Activated CD4-positive, alpha-beta memory T cell treated with anti-CD3 and anti-CD28 coated beads, Interleukin-2, amount 10 ng/mL, durations not matched to agents 7 days and 5 days (primary cell): Measurements from ENCODE around the gene IMP4. TPM values are rescaled to one million over a fixed set of nuclear protein-coding genes. Genes with fewer than 3 reads are reported as not detected.

Experiments
- CTCF ChIA-PET: fragments of 350-600 bp; sonication (Branson Sonifier 250); formaldehyde crosslinking; loops from one replicate; lab custom pipeline; 2021; ENCODE audit warnings: antibody characterized with exemption, inconsistent platforms; lab: Charles Lee
- POLR2A ChIA-PET: fragments of 350-600 bp; sonication (Branson Sonifier 250); formaldehyde crosslinking; loops from one replicate; lab custom pipeline; 2021; ENCODE audit warnings: antibody characterized with exemption; lab: Charles Lee
- DNase-seq: peaks from one replicate; pipeline ENCODE4 v3.0.0-alpha.2; 2020
- H3K27ac Mint-ChIP-seq: one replicate; pipeline ENCODE4 v1.8.0; 2021; ENCODE audit warnings: mild to moderate bottlenecking, mixed read lengths
- H3K27me3 Mint-ChIP-seq: one replicate; pipeline ENCODE4 v1.8.0; 2021; ENCODE audit warnings: mixed read lengths
- H3K36me3 Mint-ChIP-seq: one replicate; pipeline ENCODE4 v1.8.0; 2021; ENCODE audit warnings: low read depth, mixed read lengths
- H3K4me1 Mint-ChIP-seq: one replicate; pipeline ENCODE4 v1.8.0; 2021; ENCODE audit warnings: mixed read lengths
- H3K4me3 Mint-ChIP-seq: one replicate; pipeline ENCODE4 v1.8.0; 2021; ENCODE audit warnings: mild to moderate bottlenecking, mixed read lengths
- H3K9me3 Mint-ChIP-seq: one replicate; pipeline ENCODE4 v1.8.0; 2021; ENCODE audit warnings: mixed read lengths
- total RNA-seq, 2 experiments: library from RNA; stranded (reverse); gene quantifications; one replicate each; pipeline ENCODE4 v1.2.3, GENCODE V29; 2021

IMP4 gene, protein sequence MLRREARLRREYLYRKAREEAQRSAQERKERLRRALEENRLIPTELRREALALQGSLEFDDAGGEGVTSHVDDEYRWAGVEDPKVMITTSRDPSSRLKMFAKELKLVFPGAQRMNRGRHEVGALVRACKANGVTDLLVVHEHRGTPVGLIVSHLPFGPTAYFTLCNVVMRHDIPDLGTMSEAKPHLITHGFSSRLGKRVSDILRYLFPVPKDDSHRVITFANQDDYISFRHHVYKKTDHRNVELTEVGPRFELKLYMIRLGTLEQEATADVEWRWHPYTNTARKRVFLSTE
- 10 to 100 TPM; 57.7 to 58.9 TPM for total RNA-seq

DNA sequence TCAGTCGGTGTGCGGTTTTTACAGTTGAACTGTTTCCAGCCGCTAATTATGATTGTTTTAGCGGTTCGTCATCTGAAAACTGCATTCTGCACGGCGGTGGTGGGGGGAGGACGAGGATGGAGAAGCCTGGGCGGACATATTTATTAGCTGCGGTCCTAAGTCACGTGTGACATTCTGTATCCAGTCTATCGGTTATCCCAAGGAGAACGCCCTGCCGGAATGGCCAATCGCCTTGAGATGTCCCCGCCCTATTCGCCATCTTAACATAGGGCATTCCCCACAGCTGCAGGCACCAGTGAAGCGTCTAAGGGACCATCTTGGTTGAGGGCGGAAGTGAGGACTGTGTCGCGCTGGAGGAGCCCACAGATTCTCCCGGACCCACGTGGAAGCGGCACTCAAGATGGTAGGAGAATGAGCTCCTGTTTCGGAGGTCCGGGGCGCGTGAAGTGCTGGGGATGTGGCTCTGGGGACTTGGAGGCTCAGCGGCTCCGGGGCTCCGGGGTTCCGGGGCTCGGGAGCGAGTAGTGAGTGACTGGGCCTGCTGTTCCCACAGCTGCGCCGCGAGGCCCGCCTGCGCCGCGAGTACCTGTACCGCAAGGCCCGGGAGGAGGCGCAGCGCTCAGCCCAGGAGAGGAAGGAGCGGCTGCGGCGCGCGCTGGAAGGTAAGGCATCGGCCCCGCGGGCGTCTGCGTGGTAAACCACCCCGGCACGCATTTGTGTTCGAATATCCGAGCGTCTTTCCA, at the start of gene IMP4:
IMP4 (plus strand) TSS at position 365 of the 743 bp plus-strand sequence; CDS start at position 401, 36 bp downstream.
- ChIA-PET POLR2A (interaction anchor here (0.8 to 4.0 kb wide), 19 partner anchors 8 to 750 kb away, joined by 3 to 60 read pairs (median 6); partner anchors contain the start of genes FAM168B, GPR148, MZT2B and PTPN18), CTCF (interaction anchor here (0.8 to 3.3 kb wide), 9 partner anchors 9 to 161 kb away, joined by 3 to 45 read pairs (median 5); partner anchors contain the start of genes MZT2B, PTPN18 and SMPD4)
- Mint-ChIP-seq H3K4me3 (peak within 1 kb of the TSS; percentile 99), H3K27me3 (no peaks in the 10 kb centered on the region), H3K4me1 (peaks cover 42% of the 10 kb centered on the region), H3K9me3 (no peaks in the 10 kb centered on the region), H3K27ac (peak within 1 kb of the TSS; percentile 96), H3K36me3 (peaks cover 62% of the 10 kb centered on the region)
- DNase-seq: peak; percentile 97

DNA sequence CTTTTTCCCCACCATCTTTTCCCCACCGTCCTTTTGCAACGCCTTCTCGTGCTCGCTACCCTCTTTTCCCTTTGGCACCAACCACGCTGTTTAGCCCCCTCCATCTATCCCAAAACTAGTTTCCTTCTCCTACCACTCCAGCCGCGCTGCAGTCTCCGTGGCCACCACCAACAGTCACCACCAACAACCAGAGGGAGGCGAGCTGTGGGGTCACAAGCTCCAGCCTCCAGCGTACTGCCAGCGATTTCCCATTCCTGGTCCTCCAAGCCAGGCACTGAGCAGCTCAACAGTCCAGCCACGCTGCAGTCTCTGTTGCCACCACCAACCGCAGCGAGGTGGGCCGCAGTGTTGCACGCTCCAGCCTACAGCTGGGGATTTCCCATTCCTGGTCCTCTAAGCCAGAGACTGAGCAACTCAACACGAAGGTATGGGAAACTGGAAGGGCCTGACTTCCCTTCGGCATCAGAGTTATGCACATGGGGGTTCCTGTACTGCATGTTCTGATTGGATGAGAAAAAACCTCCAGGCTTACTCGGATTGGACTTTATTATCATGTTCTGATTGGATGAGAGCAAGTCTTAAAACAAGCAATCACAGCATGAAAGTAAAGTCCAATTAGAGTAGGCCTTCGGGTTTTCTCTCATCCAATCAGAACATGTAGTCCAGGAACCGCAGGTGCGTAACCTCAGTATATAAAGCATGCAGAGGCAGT, 42.3 kb upstream of the IMP4 start:
- Mint-ChIP-seq H3K4me3 (no peak overlapping the region), H3K9me3 (no peaks in the 10 kb centered on the region), H3K27me3 (peaks cover 23% of the 10 kb centered on the region), H3K27ac (no peak overlapping the region), H3K36me3 (no peaks in the 10 kb centered on the region), H3K4me1 (no peaks in the 10 kb centered on the region)
- DNase-seq: no peak
- POLR2A ChIA-PET: no interaction called here
- CTCF ChIA-PET: no interaction called here

DNA sequence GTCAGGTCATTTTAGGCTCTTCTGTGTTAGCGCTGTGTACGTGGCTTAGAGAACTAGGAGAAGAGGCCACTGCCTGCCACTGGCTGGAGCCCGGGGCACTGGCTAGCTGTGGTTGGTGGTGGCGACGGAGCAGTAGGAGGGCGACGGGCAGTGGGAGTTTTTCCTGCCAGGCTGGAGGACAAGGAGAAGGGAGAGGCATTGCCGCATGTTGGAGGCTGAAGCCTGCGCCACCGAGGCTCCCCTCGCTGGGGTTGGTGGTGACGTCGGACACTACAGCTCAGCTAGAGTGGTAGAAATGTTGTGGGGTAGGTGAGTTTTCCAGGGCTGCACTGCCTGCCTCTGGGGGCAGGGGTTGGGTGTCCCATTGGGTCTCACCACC, 41.7 kb upstream of the IMP4 start:
- no peak for DNase-seq
- Mint-ChIP-seq H3K36me3 (no peaks in the 10 kb centered on the region), H3K27ac (no peak overlapping the region), H3K9me3 (no peaks in the 10 kb centered on the region), H3K4me3 (no peak overlapping the region), H3K27me3 (peaks cover 22% of the 10 kb centered on the region), H3K4me1 (no peaks in the 10 kb centered on the region)
- CTCF ChIA-PET: no interaction called here
- POLR2A ChIA-PET: no interaction called here

DNA sequence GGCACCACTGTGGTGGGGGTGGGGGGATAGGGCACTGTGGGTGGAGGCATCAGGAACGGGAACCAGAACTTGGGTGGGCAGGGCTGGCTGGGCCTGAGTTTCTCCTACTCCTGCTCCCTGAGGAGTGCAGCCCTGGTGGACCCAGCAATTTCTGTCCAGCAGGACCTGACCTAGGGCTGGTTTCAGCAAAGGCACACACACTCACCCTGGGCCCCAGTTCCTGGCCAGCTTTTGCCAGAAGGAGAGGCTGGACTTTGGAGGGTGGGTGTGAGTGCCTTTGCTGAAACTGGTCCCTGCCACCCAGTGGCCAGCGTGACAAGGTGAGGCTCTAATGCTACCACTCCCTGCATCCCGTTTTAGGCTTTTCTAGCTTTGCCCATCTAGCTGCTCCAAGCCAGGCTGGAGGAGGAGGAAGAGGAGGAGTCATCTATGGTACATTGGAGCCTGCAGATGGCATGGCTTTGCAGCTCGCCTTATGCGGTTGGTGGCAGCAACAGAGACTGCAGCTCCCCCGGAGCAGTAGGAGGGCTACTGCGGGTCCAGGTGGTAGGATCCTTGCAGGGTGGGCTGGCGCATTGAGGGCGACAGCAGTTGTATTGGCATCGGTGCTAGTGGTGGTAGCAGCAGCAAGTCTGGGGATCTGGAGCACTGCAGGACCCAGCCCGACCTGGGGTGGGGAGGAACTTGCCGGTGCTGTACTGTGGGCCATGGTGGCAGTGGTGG, 40.4 kb upstream of the IMP4 start:
- H3K36me3 Mint-ChIP-seq: no peaks in the 10 kb centered on the region
- ChIA-PET CTCF (no interaction called here), POLR2A (no interaction called here)
- H3K4me3 Mint-ChIP-seq: no peak overlapping the region
- no peaks in the 10 kb centered on the region for H3K4me1 Mint-ChIP-seq
- no peak for DNase-seq
- H3K27me3 Mint-ChIP-seq: peaks cover 25% of the 10 kb centered on the region
- H3K9me3 Mint-ChIP-seq: no peaks in the 10 kb centered on the region
- no peak overlapping the region for H3K27ac Mint-ChIP-seq

DNA sequence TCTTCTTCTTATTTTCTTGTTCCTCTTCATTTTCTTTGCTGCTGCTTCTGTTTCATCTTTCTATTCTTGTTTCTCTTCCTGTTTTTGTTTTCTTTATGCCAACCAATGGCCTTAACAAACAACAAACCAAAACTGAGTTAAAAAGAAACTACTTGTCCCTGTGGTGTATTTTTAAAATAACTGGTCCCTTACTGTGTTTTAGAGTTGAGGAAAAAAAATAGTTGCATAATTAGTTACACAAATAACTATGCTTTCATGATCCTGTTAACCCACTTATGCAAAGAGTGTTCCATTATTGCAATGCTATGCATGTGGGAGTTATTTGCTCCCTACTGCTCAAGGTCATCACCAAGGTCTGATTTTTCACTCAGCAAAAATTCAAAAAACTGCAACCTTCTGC, 39.5 kb upstream of the IMP4 start:
- ChIA-PET POLR2A (no interaction called here), CTCF (no interaction called here)
- no peaks in the 10 kb centered on the region for H3K4me1 Mint-ChIP-seq
- DNase-seq: no peak
- H3K27ac Mint-ChIP-seq: no peak overlapping the region
- peaks cover 22% of the 10 kb centered on the region for H3K27me3 Mint-ChIP-seq
- no peaks in the 10 kb centered on the region for H3K36me3 Mint-ChIP-seq
- no peak overlapping the region for H3K4me3 Mint-ChIP-seq
- H3K9me3 Mint-ChIP-seq: no peaks in the 10 kb centered on the region

DNA sequence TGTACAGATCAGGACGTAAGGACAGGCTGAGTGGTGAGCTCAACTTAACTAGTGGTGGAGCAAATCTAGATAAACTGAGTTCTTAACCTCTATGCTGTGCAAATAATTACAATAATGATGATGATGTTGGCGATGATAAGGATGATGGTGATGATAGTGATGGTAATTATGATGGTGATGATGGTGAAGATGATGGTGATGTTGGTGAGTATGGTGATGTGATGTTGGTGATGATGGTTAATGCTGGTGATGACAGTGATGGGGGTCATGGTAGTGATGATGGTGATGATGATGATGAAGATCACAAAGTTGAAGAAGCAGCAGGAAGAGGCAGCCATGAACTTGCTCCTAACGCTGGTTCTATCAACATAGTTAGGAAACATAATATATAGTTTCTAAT, 38.0 kb upstream of the IMP4 start:
- Mint-ChIP-seq H3K27ac (no peak overlapping the region), H3K4me1 (no peaks in the 10 kb centered on the region), H3K4me3 (no peak overlapping the region), H3K36me3 (no peaks in the 10 kb centered on the region), H3K9me3 (no peaks in the 10 kb centered on the region), H3K27me3 (peaks cover 19% of the 10 kb centered on the region)
- ChIA-PET CTCF (no interaction called here), POLR2A (no interaction called here)
- no peak for DNase-seq

DNA sequence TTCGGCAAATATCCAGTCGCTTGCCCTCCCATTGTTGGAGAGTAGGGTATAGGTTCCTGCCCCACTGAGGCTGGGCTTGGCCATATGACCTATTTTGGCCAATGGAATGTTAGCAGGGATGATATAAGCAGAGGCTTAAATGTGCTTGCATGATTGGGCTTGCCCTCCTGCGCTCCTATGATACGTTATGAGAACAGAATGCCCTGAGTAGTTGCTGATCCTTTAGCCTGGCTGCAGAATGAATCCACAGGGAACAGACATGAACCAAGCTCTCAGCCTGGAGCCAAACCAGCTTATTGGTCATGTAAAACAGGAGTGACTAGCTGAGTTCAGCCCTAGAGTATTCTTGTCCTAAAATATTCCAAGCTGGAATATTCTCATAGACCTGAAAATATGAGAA, 34.8 kb upstream of the IMP4 start:
- no peaks in the 10 kb centered on the region for H3K9me3 Mint-ChIP-seq
- DNase-seq: no peak
- no peak overlapping the region for H3K27ac Mint-ChIP-seq
- CTCF ChIA-PET: no interaction called here
- no peak overlapping the region for H3K4me3 Mint-ChIP-seq
- H3K4me1 Mint-ChIP-seq: no peaks in the 10 kb centered on the region
- H3K36me3 Mint-ChIP-seq: no peaks in the 10 kb centered on the region
- POLR2A ChIA-PET: no interaction called here
- H3K27me3 Mint-ChIP-seq: peaks cover 16% of the 10 kb centered on the region

DNA sequence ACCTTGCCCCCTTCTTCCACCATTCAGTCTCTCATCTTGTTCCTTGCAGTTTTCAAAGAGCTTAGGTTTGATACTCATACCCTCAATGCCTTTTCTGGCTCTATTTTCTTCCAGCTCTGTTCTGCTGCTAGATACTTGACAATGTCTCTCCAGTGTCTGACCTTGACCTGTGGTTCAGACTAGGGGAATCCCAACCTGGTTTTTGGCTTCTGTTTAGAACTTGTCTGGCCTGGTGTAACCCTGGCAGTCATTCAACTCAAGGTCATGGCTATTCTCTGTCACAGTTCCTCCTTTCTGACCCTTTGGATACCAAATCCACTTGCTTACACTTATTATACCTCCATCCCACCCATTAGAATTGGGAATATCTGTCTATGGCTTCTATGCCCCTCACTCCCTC, 31.8 kb upstream of the IMP4 start:
- ChIA-PET POLR2A (no interaction called here), CTCF (interaction anchor here (0.7 kb wide), 1 partner anchor 26 kb away, joined by 3 read pairs; no protein-coding TSS in a partner anchor)
- Mint-ChIP-seq H3K27me3 (peaks cover 13% of the 10 kb centered on the region), H3K9me3 (no peaks in the 10 kb centered on the region), H3K4me3 (no peak overlapping the region), H3K27ac (no peak overlapping the region), H3K36me3 (no peaks in the 10 kb centered on the region), H3K4me1 (no peaks in the 10 kb centered on the region)
- DNase-seq: no peak

DNA sequence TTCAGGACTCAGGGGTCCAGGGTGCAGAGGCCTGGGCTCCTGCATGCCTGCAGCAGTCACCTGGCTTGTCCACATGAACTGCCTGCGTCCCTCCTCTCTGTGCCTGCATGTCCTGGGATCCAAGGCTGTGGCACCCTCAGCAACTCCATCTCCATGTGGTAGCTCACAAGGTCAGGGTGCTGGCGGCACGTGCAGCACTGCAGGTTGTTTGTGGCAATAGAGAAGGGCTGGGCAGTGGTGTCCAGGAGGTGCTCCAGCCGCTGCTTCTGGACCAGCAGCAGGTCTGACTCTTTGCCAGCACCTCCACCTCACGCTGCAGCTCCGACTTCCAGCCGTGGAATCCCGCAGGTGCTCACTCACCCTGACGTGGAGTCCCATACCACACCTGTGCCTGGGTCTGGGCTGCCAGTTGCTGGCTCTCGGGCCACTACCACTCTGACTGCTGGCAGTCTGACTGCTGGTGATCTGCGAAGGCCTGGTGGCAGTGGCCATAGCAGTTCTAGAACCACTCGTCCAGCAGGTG, 28.8 kb upstream of the IMP4 start:
- Mint-ChIP-seq H3K36me3 (no peaks in the 10 kb centered on the region), H3K27me3 (peaks cover under 1% of the 10 kb centered on the region), H3K9me3 (no peaks in the 10 kb centered on the region), H3K4me1 (no peaks in the 10 kb centered on the region), H3K27ac (no peak overlapping the region), H3K4me3 (no peak overlapping the region)
- CTCF ChIA-PET: no interaction called here
- POLR2A ChIA-PET: no interaction called here
- no peak for DNase-seq

DNA sequence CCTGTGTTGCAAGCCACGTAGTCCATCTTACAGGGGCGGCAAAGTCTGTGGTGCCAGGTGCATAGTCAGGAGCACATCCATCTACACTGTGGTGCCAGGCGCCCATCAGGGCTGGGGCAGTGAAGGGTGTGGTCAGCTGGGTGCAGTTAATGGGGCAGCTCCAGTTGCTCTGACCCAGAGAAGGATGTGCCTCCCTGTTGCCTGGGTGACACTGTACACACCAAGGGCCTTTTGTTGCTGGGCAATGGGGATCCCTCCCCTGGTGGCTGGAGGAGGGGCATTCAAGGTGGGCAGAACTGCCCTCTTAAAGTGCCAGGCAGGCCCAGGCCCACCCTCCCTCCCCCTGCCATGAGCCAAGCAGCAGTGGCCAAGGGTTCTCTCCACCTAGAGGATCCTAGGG, 28.3 kb upstream of the IMP4 start:
- no peak for DNase-seq
- Mint-ChIP-seq H3K4me1 (no peaks in the 10 kb centered on the region), H3K27ac (no peak overlapping the region), H3K4me3 (no peak overlapping the region), H3K9me3 (no peaks in the 10 kb centered on the region), H3K36me3 (no peaks in the 10 kb centered on the region), H3K27me3 (no peaks in the 10 kb centered on the region)
- ChIA-PET POLR2A (no interaction called here), CTCF (no interaction called here)

DNA sequence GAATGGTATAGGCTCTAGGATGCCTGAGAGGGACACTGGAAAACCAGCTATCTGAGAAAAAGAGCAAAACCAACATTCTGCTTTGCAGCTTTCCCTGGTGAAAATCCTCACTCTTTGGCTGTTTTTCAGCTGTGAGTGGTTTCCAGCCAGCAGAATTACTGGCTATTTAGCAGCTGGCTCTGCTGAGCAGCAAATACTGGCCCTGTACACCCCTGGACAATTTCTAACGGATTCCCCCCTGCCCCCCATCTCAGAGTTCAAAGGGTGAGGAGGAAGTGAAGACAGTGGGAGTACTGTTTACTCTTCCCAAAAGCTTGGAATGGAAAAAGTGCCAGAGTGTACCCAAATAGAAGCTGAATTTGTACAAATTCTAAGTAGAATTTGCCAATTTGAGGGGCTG, 26.1 kb upstream of the IMP4 start:
- Mint-ChIP-seq H3K36me3 (no peaks in the 10 kb centered on the region), H3K27me3 (peaks cover 6% of the 10 kb centered on the region), H3K9me3 (no peaks in the 10 kb centered on the region), H3K27ac (no peak overlapping the region), H3K4me3 (no peak overlapping the region), H3K4me1 (no peaks in the 10 kb centered on the region)
- POLR2A ChIA-PET: no interaction called here
- CTCF ChIA-PET: interaction anchor here (1.3 to 1.7 kb wide), 2 partner anchors 15 to 21 kb away, joined by 3 to 6 read pairs; no protein-coding TSS in a partner anchor
- no peak for DNase-seq

DNA sequence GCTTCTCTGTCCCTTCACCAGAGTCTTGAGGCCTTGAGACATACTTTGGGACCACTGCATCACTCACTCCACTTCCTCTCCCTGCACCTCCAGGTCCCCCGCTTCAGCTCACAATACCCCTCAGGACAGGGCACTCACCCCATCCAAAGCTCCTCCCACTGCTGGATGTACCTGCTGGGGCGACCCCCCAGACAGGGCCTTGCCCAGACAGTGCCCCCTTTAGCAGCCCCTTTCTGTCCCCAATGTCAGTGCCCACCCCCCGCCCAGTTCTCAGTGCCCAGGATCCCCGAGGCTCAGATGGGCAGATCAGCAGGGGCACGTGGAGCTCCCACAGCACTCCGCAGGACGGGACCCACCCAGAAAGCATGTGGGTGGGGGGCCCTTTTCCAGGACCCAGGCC, 23.8 kb upstream of the IMP4 start:
- Mint-ChIP-seq H3K27me3 (peaks cover 19% of the 10 kb centered on the region), H3K4me1 (no peaks in the 10 kb centered on the region), H3K4me3 (no peak overlapping the region), H3K27ac (no peak overlapping the region), H3K36me3 (no peaks in the 10 kb centered on the region), H3K9me3 (no peaks in the 10 kb centered on the region)
- DNase-seq: no peak
- ChIA-PET CTCF (no interaction called here), POLR2A (interaction anchor here (0.6 kb wide), 1 partner anchor 379 kb away, joined by 3 read pairs; no protein-coding TSS in a partner anchor)
